ENCODE data around the gene PCBP1. TPM values are rescaled to one million over a fixed set of nuclear protein-coding genes. Genes with fewer than 3 reads are reported as not detected.
"Not testable (repeated sequence)": the region's sequence is repeated elsewhere in the genome, so short reads cannot be mapped to it uniquely, and the experiment has no call there.

Gene PCBP1
- polyA plus RNA-seq, 1 donor: 298 TPM

- H3K27ac ChIP-seq (ENCODE audit: low read length): no peak overlapping the region
- H3K36me3 ChIP-seq (ENCODE audit: control insufficient read depth, insufficient read depth, low read length): peaks cover 31% of the 10 kb centered on the region
- WGBS (ENCODE audit: insufficient coverage, low lambda C conversion rate): no CpG with 5 or more reads among the region's 2 CpGs
- DNase-seq: no peak
- H3K27me3 ChIP-seq (ENCODE audit: control insufficient read depth, insufficient read depth, low read length): no peaks in the 10 kb centered on the region
- H3K4me1 ChIP-seq (ENCODE audit: control insufficient read depth, insufficient read depth, low read length): no peaks in the 10 kb centered on the region
- H3K4me3 ChIP-seq (ENCODE audit: low read length): no peak overlapping the region
- no peaks in the 10 kb centered on the region for H3K9me3 ChIP-seq (ENCODE audit: control insufficient read depth, low read depth, low read length)
Observed at GRCh38 chr2:70046534-70046933, 40.7 kb upstream of the PCBP1 start.

GRCh38 chr2:70047451-70047850 is 39.8 kb upstream of the PCBP1 start:
- Histone ChIP-seq H3K27ac (ENCODE audit: low read length) (no peak overlapping the region), H3K27me3 (ENCODE audit: control insufficient read depth, insufficient read depth, low read length) (no peaks in the 10 kb centered on the region), H3K9me3 (ENCODE audit: control insufficient read depth, low read depth, low read length) (no peaks in the 10 kb centered on the region), H3K36me3 (ENCODE audit: control insufficient read depth, insufficient read depth, low read length) (peaks cover 33% of the 10 kb centered on the region), H3K4me1 (ENCODE audit: control insufficient read depth, insufficient read depth, low read length) (no peaks in the 10 kb centered on the region), H3K4me3 (ENCODE audit: low read length) (no peak overlapping the region)
- WGBS (ENCODE audit: insufficient coverage, low lambda C conversion rate): 94% methylated on average over 3 of the region's 5 CpGs
- no peak for DNase-seq

GRCh38 chr2:70049255-70049654 is 38.0 kb upstream of the PCBP1 start:
- Histone ChIP-seq H3K27ac (ENCODE audit: low read length) (no peak overlapping the region), H3K9me3 (ENCODE audit: control insufficient read depth, low read depth, low read length) (no peaks in the 10 kb centered on the region), H3K4me1 (ENCODE audit: control insufficient read depth, insufficient read depth, low read length) (no peaks in the 10 kb centered on the region), H3K27me3 (ENCODE audit: control insufficient read depth, insufficient read depth, low read length) (no peaks in the 10 kb centered on the region), H3K36me3 (ENCODE audit: control insufficient read depth, insufficient read depth, low read length) (peaks cover 43% of the 10 kb centered on the region), H3K4me3 (ENCODE audit: low read length) (no peak overlapping the region)
- WGBS (ENCODE audit: insufficient coverage, low lambda C conversion rate): no CpG with 5 or more reads among the region's 1 CpG
- DNase-seq: no peak

GRCh38 chr2:70050631-70051425 is 36.4 kb upstream of the PCBP1 start:
- WGBS (ENCODE audit: insufficient coverage, low lambda C conversion rate): no CpG with 5 or more reads among the region's 5 CpGs
- H3K27me3 ChIP-seq (ENCODE audit: control insufficient read depth, insufficient read depth, low read length): no peaks in the 10 kb centered on the region
- no peak overlapping the region for H3K27ac ChIP-seq (ENCODE audit: low read length)
- no peak overlapping the region for H3K4me3 ChIP-seq (ENCODE audit: low read length)
- no peaks in the 10 kb centered on the region for H3K9me3 ChIP-seq (ENCODE audit: control insufficient read depth, low read depth, low read length)
- no peak for DNase-seq
- peaks cover 53% of the 10 kb centered on the region for H3K36me3 ChIP-seq (ENCODE audit: control insufficient read depth, insufficient read depth, low read length)
- H3K4me1 ChIP-seq (ENCODE audit: control insufficient read depth, insufficient read depth, low read length): no peaks in the 10 kb centered on the region

GRCh38 chr2:70055259-70055658 is 32.0 kb upstream of the PCBP1 start:
- not testable (repeated sequence) for DNase-seq; H3K4me1 ChIP-seq (ENCODE audit: control insufficient read depth, insufficient read depth, low read length); H3K4me3 ChIP-seq (ENCODE audit: low read length); H3K27ac ChIP-seq (ENCODE audit: low read length); H3K9me3 ChIP-seq (ENCODE audit: control insufficient read depth, low read depth, low read length); H3K27me3 ChIP-seq (ENCODE audit: control insufficient read depth, insufficient read depth, low read length)
- peaks cover 49% of the 10 kb centered on the region for H3K36me3 ChIP-seq (ENCODE audit: control insufficient read depth, insufficient read depth, low read length)
- no CpG with 5 or more reads among the region's 4 CpGs for WGBS (ENCODE audit: insufficient coverage, low lambda C conversion rate)

GRCh38 chr2:70061317-70061716 is 26.0 kb upstream of the PCBP1 start:
- Histone ChIP-seq H3K9me3 (ENCODE audit: control insufficient read depth, low read depth, low read length) (no peaks in the 10 kb centered on the region), H3K27me3 (ENCODE audit: control insufficient read depth, insufficient read depth, low read length) (no peaks in the 10 kb centered on the region), H3K27ac (ENCODE audit: low read length) (no peak overlapping the region), H3K4me3 (ENCODE audit: low read length) (no peak overlapping the region), H3K4me1 (ENCODE audit: control insufficient read depth, insufficient read depth, low read length) (peaks cover 8% of the 10 kb centered on the region), H3K36me3 (ENCODE audit: control insufficient read depth, insufficient read depth, low read length) (peaks cover 42% of the 10 kb centered on the region)
- WGBS (ENCODE audit: insufficient coverage, low lambda C conversion rate): no CpG with 5 or more reads among the region's 2 CpGs
- no peak for DNase-seq

GRCh38 chr2:70062270-70062669 is 25.0 kb upstream of the PCBP1 start:
- DNase-seq: no peak
- Histone ChIP-seq H3K9me3 (ENCODE audit: control insufficient read depth, low read depth, low read length) (no peaks in the 10 kb centered on the region), H3K27ac (ENCODE audit: low read length) (no peak overlapping the region), H3K4me1 (ENCODE audit: control insufficient read depth, insufficient read depth, low read length) (peaks cover 8% of the 10 kb centered on the region), H3K36me3 (ENCODE audit: control insufficient read depth, insufficient read depth, low read length) (peaks cover 48% of the 10 kb centered on the region), H3K27me3 (ENCODE audit: control insufficient read depth, insufficient read depth, low read length) (no peaks in the 10 kb centered on the region), H3K4me3 (ENCODE audit: low read length) (no peak overlapping the region)
- WGBS (ENCODE audit: insufficient coverage, low lambda C conversion rate): 80% methylated on average over 1 of the region's 2 CpGs

GRCh38 chr2:70068119-70068518 is 19.2 kb upstream of the PCBP1 start:
- 100% methylated on average over 2 of the region's 3 CpGs for WGBS (ENCODE audit: insufficient coverage, low lambda C conversion rate)
- no peak overlapping the region for H3K4me3 ChIP-seq (ENCODE audit: low read length)
- no peaks in the 10 kb centered on the region for H3K9me3 ChIP-seq (ENCODE audit: control insufficient read depth, low read depth, low read length)
- peak overlapping the region; percentile 95 for H3K27ac ChIP-seq (ENCODE audit: low read length)
- H3K36me3 ChIP-seq (ENCODE audit: control insufficient read depth, insufficient read depth, low read length): peaks cover 12% of the 10 kb centered on the region
- H3K4me1 ChIP-seq (ENCODE audit: control insufficient read depth, insufficient read depth, low read length): peaks cover 36% of the 10 kb centered on the region
- DNase-seq: peak; percentile 28 to 48
- no peaks in the 10 kb centered on the region for H3K27me3 ChIP-seq (ENCODE audit: control insufficient read depth, insufficient read depth, low read length)

GRCh38 chr2:70069049-70069448 is 18.2 kb upstream of the PCBP1 start:
- Histone ChIP-seq H3K4me1 (ENCODE audit: control insufficient read depth, insufficient read depth, low read length) (peaks cover 36% of the 10 kb centered on the region), H3K27me3 (ENCODE audit: control insufficient read depth, insufficient read depth, low read length) (no peaks in the 10 kb centered on the region), H3K4me3 (ENCODE audit: low read length) (no peak overlapping the region), H3K36me3 (ENCODE audit: control insufficient read depth, insufficient read depth, low read length) (peaks cover 14% of the 10 kb centered on the region), H3K27ac (ENCODE audit: low read length) (peak overlapping the region; percentile 95), H3K9me3 (ENCODE audit: control insufficient read depth, low read depth, low read length) (no peaks in the 10 kb centered on the region)
- no CpG with 5 or more reads among the region's 3 CpGs for WGBS (ENCODE audit: insufficient coverage, low lambda C conversion rate)
- DNase-seq: peak; percentile 95 to 99

- peak; percentile 83 to 90 for DNase-seq
- H3K27ac ChIP-seq (ENCODE audit: low read length): peak overlapping the region; percentile 95
- no peaks in the 10 kb centered on the region for H3K27me3 ChIP-seq (ENCODE audit: control insufficient read depth, insufficient read depth, low read length)
- 0% methylated on average over 1 of the region's 13 CpGs for WGBS (ENCODE audit: insufficient coverage, low lambda C conversion rate)
- no peaks in the 10 kb centered on the region for H3K9me3 ChIP-seq (ENCODE audit: control insufficient read depth, low read depth, low read length)
- no peak overlapping the region for H3K4me3 ChIP-seq (ENCODE audit: low read length)
- peaks cover 28% of the 10 kb centered on the region for H3K4me1 ChIP-seq (ENCODE audit: control insufficient read depth, insufficient read depth, low read length)
- peaks cover 15% of the 10 kb centered on the region for H3K36me3 ChIP-seq (ENCODE audit: control insufficient read depth, insufficient read depth, low read length)
Observed at GRCh38 chr2:70070542-70071268, 16.6 kb upstream of the PCBP1 start.
